ENCODE results near the gene CSRP2.

DNA sequence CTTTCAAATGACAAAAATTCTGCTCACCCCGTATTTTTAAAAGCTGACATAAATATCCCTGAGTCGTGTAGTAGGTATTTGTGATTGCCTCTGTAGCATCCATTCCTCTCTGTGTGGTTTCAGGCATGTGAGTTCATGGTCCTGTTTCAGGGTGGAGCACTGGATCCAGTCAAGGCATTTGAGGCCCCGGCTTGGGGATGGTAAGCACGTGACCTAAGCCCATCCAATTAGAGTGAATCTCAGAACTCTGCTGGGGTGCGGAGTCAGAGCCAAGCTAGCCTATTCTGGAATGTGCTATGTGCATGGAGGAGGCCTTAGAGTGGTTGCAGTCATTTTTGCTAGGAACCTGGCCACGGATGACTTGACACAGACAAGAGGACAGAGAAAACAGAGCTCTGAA lies 4.3 kb upstream of the CSRP2 start:
- TF ChIP-seq, protein P1, sequence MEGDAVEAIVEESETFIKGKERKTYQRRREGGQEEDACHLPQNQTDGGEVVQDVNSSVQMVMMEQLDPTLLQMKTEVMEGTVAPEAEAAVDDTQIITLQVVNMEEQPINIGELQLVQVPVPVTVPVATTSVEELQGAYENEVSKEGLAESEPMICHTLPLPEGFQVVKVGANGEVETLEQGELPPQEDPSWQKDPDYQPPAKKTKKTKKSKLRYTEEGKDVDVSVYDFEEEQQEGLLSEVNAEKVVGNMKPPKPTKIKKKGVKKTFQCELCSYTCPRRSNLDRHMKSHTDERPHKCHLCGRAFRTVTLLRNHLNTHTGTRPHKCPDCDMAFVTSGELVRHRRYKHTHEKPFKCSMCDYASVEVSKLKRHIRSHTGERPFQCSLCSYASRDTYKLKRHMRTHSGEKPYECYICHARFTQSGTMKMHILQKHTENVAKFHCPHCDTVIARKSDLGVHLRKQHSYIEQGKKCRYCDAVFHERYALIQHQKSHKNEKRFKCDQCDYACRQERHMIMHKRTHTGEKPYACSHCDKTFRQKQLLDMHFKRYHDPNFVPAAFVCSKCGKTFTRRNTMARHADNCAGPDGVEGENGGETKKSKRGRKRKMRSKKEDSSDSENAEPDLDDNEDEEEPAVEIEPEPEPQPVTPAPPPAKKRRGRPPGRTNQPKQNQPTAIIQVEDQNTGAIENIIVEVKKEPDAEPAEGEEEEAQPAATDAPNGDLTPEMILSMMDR (IDR thresholded peaks at IDR 0.05) = no peak
- TF ChIP-seq POLR2A (IDR thresholded peaks at IDR 0.05) (no peak), EP300 (IDR thresholded peaks at IDR 0.05) (no peak)

All from suprapubic skin (tissue), 3 donors.